Measurements from ENCODE around the gene RALGAPA1.
"Not testable (repeated sequence)": the region's sequence is repeated elsewhere in the genome, so short reads cannot be mapped to it uniquely, and the experiment has no call there.

The RALGAPA1 gene

GRCh38 chr14:35699791-35700444 is 109.2 kb downstream of the RALGAPA1 start:
- DNase-seq (ENCODE audit: low read depth), result no peak

DNA sequence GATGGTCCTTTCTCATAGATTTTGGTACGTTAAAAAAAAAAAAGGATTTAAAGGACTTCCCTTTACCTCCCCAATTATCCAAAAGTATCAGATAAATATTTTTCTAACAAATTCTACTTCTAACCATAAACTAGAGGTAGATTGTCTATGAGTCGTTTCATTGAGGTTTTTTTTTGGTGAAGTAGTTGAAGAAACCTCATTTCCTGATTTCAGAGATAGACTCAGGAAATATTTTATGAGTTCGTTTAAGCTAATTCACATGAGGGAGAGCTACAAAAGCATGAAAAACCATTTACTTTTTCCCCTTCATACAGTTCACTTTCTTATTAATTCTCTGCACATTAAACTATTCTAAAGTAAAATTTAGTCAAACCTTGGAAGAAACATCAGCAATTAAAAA is 112.5 kb downstream of the RALGAPA1 start:
- DNase-seq (ENCODE audit: low read depth), result no peak

DNA sequence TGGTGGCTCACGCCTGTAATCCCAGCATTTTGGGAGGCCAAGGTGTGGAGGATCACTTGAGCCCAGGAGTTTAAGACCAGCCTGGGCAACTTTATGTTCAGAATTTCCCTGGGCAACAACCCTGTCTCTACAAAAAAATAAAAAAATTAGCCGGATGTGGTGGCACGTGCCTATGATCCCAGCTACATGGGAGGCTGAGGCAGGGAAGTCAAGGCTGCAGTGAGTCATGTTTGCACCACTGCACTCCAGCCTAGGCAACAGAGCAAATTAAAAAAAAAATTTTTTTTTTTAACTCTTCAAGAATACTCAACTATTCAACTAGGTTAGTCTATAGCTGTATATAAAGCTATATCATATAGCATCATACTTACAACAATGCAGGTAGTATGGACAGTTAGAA is 113.0 kb downstream of the RALGAPA1 start:
- DNase-seq (ENCODE audit: low read depth), result no peak

- DNase-seq (ENCODE audit: low read depth), result no peak
Measured at GRCh38 chr14:35695647-35696046, 113.4 kb downstream of the RALGAPA1 start.

DNA sequence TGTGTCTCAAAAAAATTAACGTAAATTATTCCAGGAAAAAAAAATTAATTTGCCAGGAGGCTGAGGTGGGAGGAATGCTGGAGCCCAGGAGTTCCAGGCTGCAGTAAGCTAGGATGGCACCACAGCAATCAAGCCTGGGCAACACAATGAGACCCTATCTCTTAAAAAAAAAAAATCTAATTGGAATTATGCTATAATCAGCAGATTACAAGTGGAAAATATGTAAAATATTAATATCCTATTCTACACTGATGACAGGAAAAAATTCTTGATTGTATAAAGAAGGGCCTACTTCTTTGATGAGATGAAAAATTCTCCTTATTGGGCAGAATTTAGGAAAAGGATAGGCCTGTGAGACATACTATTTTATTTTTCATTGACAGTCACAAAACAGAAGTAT is 114.0 kb downstream of the RALGAPA1 start:
- no peak for DNase-seq (ENCODE audit: low read depth)

DNA sequence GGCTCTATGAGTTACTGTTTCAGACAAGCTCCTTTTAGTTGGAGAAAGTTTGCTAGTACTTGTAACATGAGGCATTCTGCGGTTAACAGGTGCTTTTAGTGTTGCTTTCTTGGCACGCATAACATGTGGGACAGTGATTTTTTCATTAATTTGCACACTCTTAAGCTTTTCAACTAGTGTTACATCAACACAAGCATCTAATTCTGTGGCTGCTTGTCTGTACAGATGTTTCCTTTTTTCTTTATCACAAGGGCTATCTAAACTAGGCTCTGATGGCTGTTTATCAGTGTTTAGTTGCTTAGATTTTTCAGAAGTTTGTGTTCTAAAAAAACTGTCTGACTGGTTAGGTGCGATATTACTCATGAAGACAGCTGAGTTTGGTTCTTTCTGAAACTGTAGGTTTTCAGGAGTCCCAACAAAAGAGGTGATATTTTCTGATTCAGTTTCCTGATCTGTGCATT is 120.1 kb downstream of the RALGAPA1 start:
- no peak for DNase-seq (ENCODE audit: low read depth)

DNA sequence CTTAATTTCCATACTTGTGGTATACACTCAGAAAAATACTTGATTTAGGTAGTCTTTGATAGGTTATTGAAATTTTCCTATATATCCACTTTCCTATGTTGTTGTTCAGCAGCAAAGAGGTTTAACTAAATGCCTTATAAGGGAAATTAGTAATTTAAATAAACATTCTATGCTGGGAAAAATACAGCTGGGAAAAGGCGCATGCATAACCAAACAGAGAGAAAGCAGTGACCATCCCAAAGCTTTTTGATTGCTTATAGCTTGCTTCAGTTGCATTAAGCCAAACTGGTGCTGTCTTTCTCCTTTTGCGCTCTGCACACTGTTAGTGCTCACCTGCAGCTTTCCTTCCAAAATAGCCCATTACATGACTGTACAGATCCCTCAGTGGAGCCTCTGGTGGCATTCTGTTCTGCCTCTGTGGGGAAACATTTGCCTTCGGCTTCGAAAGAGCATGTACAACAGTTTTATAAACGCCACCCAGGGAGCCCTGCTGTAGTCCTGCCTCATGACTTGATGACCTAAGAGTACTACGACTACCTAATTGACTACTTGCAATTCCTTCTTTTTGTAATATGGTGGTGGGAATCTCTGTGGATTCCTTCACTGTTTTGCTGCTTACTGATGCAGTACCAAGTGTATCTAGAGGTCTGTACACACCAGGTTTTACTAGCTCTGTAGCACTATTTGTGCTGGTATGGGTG is 120.8 kb downstream of the RALGAPA1 start:
- DNase-seq (ENCODE audit: low read depth), result no peak

- DNase-seq (ENCODE audit: low read depth), result no peak
Measured at GRCh38 chr14:35687335-35687939, 121.7 kb downstream of the RALGAPA1 start.

DNA sequence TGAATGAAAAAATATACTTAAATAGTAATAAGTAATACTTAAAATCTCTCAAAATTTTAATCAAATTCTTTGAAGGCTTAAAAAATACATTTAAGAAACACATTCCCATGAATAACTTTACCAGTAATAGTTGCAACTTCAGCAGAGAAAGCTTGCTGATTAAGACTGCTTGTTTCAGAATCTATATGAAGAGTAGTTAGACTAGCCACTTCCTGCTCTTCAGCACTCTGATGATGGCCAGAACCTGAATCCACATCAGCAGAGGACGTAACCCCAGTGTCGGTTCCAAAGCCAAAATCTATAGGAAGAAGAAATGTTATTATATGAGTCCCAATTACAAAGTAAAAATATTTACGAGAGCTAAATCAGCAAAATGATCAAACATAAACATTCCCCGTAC is 125.4 kb downstream of the RALGAPA1 start:
- DNase-seq (ENCODE audit: low read depth), result not testable (repeated sequence)

- DNase-seq (ENCODE audit: low read depth), result no peak
Measured at GRCh38 chr14:35682802-35683201, 126.3 kb downstream of the RALGAPA1 start.

- DNase-seq (ENCODE audit: low read depth), result no peak
Measured at GRCh38 chr14:35678403-35679028, 130.6 kb downstream of the RALGAPA1 start.

DNA sequence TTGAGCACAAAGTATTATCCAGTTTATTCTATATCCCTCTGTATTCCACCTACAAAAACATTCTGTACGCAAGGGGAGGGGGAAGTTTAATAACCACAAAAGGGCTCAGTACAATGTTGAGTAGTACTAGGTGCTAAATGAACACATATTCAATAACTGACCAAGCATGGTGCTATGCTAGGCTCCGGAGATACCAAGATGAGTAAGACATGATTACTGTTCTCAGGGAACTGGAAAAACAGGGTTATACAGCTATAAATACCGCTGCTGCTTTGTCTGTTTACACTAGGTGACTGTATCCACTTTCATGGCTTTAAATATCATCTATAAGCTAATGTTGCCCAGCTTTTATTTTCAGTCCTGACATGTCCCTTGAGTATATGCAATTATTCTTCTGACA is 139.3 kb downstream of the RALGAPA1 start:
- no peak for DNase-seq (ENCODE audit: low read depth)

- no peak for DNase-seq (ENCODE audit: low read depth)
Measured at GRCh38 chr14:35666429-35667043, 142.6 kb downstream of the RALGAPA1 start.

DNA sequence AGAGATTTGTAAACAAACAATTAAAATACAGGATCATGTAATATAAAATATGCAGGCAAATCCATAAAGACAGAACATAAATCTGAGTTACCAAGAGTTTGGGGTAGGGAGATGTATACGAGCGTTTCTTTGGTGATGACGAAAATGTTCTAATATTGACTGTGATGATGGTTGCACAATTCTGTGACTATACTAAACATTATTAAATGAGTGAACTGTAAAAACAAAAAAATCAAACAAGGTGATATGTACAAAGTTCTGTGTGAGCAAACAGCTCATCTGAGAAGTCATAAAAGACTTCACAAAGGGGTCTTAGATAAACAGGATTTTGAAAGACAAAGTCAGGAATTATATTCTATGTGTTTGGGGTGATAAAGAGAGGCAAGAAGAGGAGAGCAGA is 147.2 kb downstream of the RALGAPA1 start:
- no peak for DNase-seq (ENCODE audit: low read depth)

- no peak for DNase-seq (ENCODE audit: low read depth)
Measured at GRCh38 chr14:35653045-35653444, 156.1 kb downstream of the RALGAPA1 start.

GRCh38 chr14:35643513-35643912 is 165.6 kb downstream of the RALGAPA1 start:
- no peak for DNase-seq (ENCODE audit: low read depth)

DNA sequence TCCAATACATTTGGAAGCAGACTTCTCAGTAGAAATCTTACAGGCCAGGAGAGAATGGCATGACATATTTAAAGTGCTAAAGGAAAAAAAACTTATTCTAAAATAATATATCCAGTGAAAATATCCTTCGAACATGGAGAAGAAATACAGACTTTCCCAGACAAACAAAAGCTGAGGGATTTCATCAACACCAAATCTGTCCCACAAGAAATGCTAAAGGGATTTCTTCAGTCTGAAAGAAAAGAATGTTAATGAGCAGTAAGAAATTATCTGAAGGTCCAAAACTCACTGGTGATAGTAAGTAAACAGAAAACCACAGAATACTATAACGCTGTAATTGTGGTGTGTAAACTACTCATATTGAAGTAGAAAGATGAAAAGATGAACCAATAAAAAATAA is 171.2 kb downstream of the RALGAPA1 start:
- no peak for DNase-seq (ENCODE audit: low read depth)

- no peak for DNase-seq (ENCODE audit: low read depth)
Measured at GRCh38 chr14:35637269-35637668, 171.8 kb downstream of the RALGAPA1 start.

- DNase-seq (ENCODE audit: low read depth), result no peak
Measured at GRCh38 chr14:35632676-35633075, 176.4 kb downstream of the RALGAPA1 start.

GRCh38 chr14:35632271-35632670 is 176.8 kb downstream of the RALGAPA1 start:
- DNase-seq (ENCODE audit: low read depth), result no peak

DNA sequence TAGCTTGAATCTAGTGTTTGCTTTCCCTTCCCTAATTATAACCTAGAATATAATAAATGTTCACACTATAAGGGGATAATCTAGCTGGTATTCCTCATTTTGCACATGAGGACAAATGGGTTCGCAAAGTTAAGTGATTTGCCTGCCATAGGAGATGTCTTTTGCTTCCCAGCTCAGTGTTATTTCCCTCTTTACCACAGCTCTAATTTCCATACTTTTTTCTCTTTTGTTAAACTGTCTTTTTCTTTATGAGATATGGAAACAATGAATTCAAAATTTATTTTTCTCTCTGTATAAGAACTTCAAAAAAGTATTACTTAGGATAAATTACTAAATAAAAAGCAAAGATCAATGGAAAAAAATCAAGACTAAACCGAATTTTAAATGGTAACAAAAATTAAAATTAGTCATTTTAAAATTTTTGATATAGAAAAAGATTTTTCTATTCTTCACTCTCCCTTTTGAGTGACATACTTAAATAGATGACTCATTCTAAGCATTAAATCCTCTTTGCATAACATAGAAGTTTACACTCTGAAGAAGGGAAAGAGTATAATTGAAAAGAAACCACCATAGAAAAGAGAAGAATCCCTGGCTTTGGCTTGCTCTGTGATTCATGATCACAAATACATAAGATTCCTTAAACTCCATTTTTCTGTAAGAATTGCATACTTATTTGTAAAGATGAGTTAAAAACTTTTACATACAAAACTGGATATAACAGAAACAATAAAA is 177.9 kb downstream of the RALGAPA1 start:
- no peak for DNase-seq (ENCODE audit: low read depth)

GRCh38 chr14:35628989-35629388 is 180.1 kb downstream of the RALGAPA1 start:
- DNase-seq (ENCODE audit: low read depth), result no peak
